ENCODE measurements around the gene RIMS3. TPM values are rescaled to one million over a fixed set of nuclear protein-coding genes. Genes with fewer than 3 reads are reported as not detected.

RIMS3 gene
- total RNA-seq, 1 experiment from 2014 or later, result 5.7 TPM

GRCh38 chr1:40635763-40636500 lies 29.6 kb downstream of the RIMS3 start:
- ChIA-PET CTCF (interaction anchor here (0.6 kb wide), 1 partner anchor 10 kb away, joined by 6 read pairs; no protein-coding TSS in a partner anchor), POLR2A (no interaction called here)
- Histone ChIP-seq H3K9me3 (ENCODE audit: control insufficient read depth, insufficient read depth, low read depth, low read length) (no peaks in the 10 kb centered on the region), H3K36me3 (ENCODE audit: control insufficient read depth, insufficient read depth, low read length) (no peaks in the 10 kb centered on the region), H3K4me3 (ENCODE audit: low read depth in 2 of 2, low read length in 2 of 2) (no peak overlapping the region), H3K4me1 (ENCODE audit: control insufficient read depth, insufficient read depth, low read length) (no peaks in the 10 kb centered on the region), H3K27me3 (ENCODE audit: control insufficient read depth, insufficient read depth, low read length) (no peaks in the 10 kb centered on the region), H3K27ac (ENCODE audit: low read length) (no peak overlapping the region)
- intact Hi-C loops (cut with micrococcal nuclease; ENCODE audit: unreplicated experiment) (no loop called here), in situ Hi-C loops (cut with HindIII; ENCODE audit: low pct_unique_long_range_greater_than_20kb, low sequenced_read_pairs) (no loop called here)
- BruUV-seq (replicated peaks), result no TSS peak
- TF ChIP-seq TCF7L2 (IDR thresholded peaks at IDR 0.05; ENCODE audit: low read depth, low read length) (no peak), CTCF (IDR thresholded peaks at IDR 0.05) (no peak), REST (IDR thresholded peaks at IDR 0.05; ENCODE audit: insufficient read depth in 1 of 2, low read depth in 2 of 2, low read length in 1 of 2) (no peak), SIN3A (IDR thresholded peaks at IDR 0.05; ENCODE audit: borderline replicate concordance, insufficient read depth, low read depth, low read length) (no peak), POLR2AphosphoS5 (IDR thresholded peaks at IDR 0.05; ENCODE audit: low read depth, low read length) (no peak)
- ATAC-seq, result no peak
- DNase-seq (ENCODE audit: low read depth, low spot score), result no peak

- Histone ChIP-seq H3K27ac (ENCODE audit: low read length) (no peak overlapping the region), H3K27me3 (ENCODE audit: control insufficient read depth, insufficient read depth, low read length) (no peaks in the 10 kb centered on the region), H3K4me1 (ENCODE audit: control insufficient read depth, insufficient read depth, low read length) (no peaks in the 10 kb centered on the region), H3K9me3 (ENCODE audit: control insufficient read depth, insufficient read depth, low read depth, low read length) (no peaks in the 10 kb centered on the region), H3K4me3 (ENCODE audit: low read depth in 2 of 2, low read length in 2 of 2) (no peak overlapping the region), H3K36me3 (ENCODE audit: control insufficient read depth, insufficient read depth, low read length) (no peaks in the 10 kb centered on the region)
- ATAC-seq (no peak), DNase-seq (ENCODE audit: low read depth, low spot score) (no peak)
- no TSS peak for BruUV-seq (replicated peaks)
- CTCF ChIA-PET, result no interaction called here
- in situ Hi-C loops (cut with HindIII; ENCODE audit: low pct_unique_long_range_greater_than_20kb, low sequenced_read_pairs), result no loop called here
- POLR2A ChIA-PET, result interaction anchor here (0.6 kb wide), 1 partner anchor 9 kb away, joined by 3 read pairs; no protein-coding TSS in a partner anchor
- intact Hi-C loops (cut with micrococcal nuclease; ENCODE audit: unreplicated experiment), result no loop called here
- no peak for TF ChIP-seq POLR2AphosphoS5 (IDR thresholded peaks at IDR 0.05; ENCODE audit: low read depth, low read length)
- TF ChIP-seq SIN3A (IDR thresholded peaks at IDR 0.05; ENCODE audit: borderline replicate concordance, insufficient read depth, low read depth, low read length), result no peak
- no peak for TF ChIP-seq TCF7L2 (IDR thresholded peaks at IDR 0.05; ENCODE audit: low read depth, low read length)
- TF ChIP-seq CTCF (IDR thresholded peaks at IDR 0.05), result no peak
- TF ChIP-seq REST (IDR thresholded peaks at IDR 0.05; ENCODE audit: insufficient read depth in 1 of 2, low read depth in 2 of 2, low read length in 1 of 2), result no peak
These were observed 30.4 kb downstream of the RIMS3 start for GRCh38 chr1:40634901-40635655.
